Aorta (tissue), 5 donors: Measurements from ENCODE around the gene TSPAN19. TPM values are rescaled to one million over a fixed set of nuclear protein-coding genes. Genes with fewer than 3 reads are reported as not detected.

Source experiments
- ATAC-seq: fragments of 200-7000 bp; cut with Tn5 transposase; one replicate; pipeline ENCODE4 v1.9.1; 2022; ENCODE audit warnings: moderate library complexity; ENCODE audit not compliant: low FRiP score
- DNase-seq, 2 donors: peaks; one replicate each; pipeline ENCODE4 v3.0.0-alpha.2; 2020
- H3K27ac ChIP-seq, 2 donors: one replicate each; pipeline ENCODE4 v1.5.1; 2013; ENCODE audit warnings: low read length in 2 of 2, mild to moderate bottlenecking in 2 of 2, moderate library complexity in 2 of 2, control low read depth in 1 of 2, inconsistent platforms in 1 of 2, low read depth in 1 of 2
- H3K27me3 ChIP-seq, 2 donors: one replicate each; pipeline ENCODE4 v1.6.1; 2013; ENCODE audit warnings: control low read depth in 1 of 2, low read length in 1 of 2, mild to moderate bottlenecking in 1 of 2, moderate library complexity in 1 of 2; ENCODE audit not compliant: insufficient read depth in 2 of 2, control insufficient read depth in 1 of 2
- H3K36me3 ChIP-seq, 2 donors: one replicate each; pipeline ENCODE4 v1.6.1; 2013; ENCODE audit warnings: control low read depth in 1 of 2, low read length in 1 of 2, mild to moderate bottlenecking in 1 of 2; ENCODE audit not compliant: insufficient read depth in 2 of 2, control insufficient read depth in 1 of 2
- H3K4me1 ChIP-seq, 2 donors: one replicate each; pipeline ENCODE4 v1.6.1; 2013; ENCODE audit warnings: low read length in 2 of 2, control low read depth in 1 of 2, mild to moderate bottlenecking in 1 of 2, moderate library complexity in 1 of 2; ENCODE audit not compliant: insufficient read depth in 2 of 2, control insufficient read depth in 1 of 2
- H3K4me3 ChIP-seq, 2 donors: one replicate each; pipeline ENCODE4 v1.5.1; 2013; ENCODE audit warnings: low read length in 2 of 2, control low read depth in 1 of 2, mild to moderate bottlenecking in 1 of 2
- H3K9me3 ChIP-seq: one replicate; pipeline ENCODE4 v1.6.1; 2013; ENCODE audit warnings: mild to moderate bottlenecking, low read length; ENCODE audit not compliant: control insufficient read depth
- WGBS, 2 donors: extraction: QIAGEN DNeasy Blood & Tissue Kit; methylation state at CpG; one replicate each; pipeline ENCODE4 v1.1.7; 2013; 5-methylcytosine and 5-hydroxymethylcytosine counted together
- intact Hi-C, 2 donors: fragments of 100-400 bp; cut with DNase I; formaldehyde crosslinking; loops; one replicate each; pipeline versions ENCODE4 v1.14.2 to v1.15.0; 2022
- polyA plus RNA-seq, 2 donors: library from polyadenylated mRNA; stranded (reverse); fragments of 200-250 nt; gene quantifications; one replicate each; pipeline ENCODE4 v1.2.3, GENCODE V29; 2013
- total RNA-seq, 2 donors: library from RNA; stranded (reverse); fragmentation: NEBNext Ultra II Directional; extraction: Animal tissue kit (Norgen Biotek cat#: 25700); gene quantifications; one replicate each; pipeline ENCODE4 v1.2.1, GENCODE V29; 2021
- donor health status: healthy with polysubstance abuse.
- donor health status: Bipolar disorder and iron deficiency.
- donor health status: DM: no; HTN: no; CAD: no.
- donor health status: DM: no; HTN: no; CAD: no.
- donor health status: DM: yes; HTN: yes; CAD: no.

Gene TSPAN19
- total and polyA plus RNA-seq, 4 donors = not detected

DNA sequence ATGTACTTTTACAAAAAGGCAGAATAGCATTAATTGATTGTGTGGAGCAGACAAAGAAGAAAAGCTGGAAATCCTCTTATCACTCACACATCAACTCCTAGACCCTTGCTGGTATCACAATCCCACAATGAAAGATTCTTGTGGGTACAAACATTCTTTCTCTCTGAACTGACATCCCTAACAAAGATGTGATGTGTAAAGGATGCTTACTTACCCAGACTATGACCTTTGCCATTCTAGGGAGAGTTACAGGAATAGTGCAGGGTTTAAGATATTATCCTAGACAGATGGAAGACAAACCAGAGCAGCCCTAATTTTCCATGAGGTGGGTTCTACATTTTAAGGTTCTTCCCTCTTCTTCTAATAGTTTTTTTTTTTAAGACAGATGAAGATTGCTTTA is 63.1 kb downstream of the TSPAN19 start:
- Histone ChIP-seq H3K4me3 (no peak overlapping the region), H3K36me3 (no peaks in the 10 kb centered on the region), H3K27me3 (no peaks in the 10 kb centered on the region), H3K4me1 (no peaks in the 10 kb centered on the region), H3K9me3 (no peaks in the 10 kb centered on the region), H3K27ac (no peak overlapping the region)
- ATAC-seq (no peak), DNase-seq (no peak)
- intact Hi-C loops = no loop called here

DNA sequence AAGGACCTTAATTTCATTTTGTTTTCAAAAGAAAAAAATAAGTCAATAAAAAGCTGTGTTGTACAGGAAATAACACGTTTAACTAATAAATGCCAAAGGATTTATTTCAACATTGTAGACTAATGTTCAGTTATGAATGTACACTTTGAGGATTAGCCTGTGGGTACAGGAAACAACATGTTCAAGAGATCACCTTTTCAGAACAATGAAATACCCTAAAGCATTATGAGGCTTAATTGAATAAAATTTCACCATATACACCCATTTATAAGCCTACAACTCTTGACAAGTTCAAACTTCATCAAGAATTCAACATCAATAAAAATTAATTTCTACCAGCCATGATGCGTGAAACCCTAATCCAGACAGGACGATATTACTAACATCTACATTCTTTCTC is 66.9 kb downstream of the TSPAN19 start:
- ATAC-seq (no peak), DNase-seq (no peak)
- no peaks in the 10 kb centered on the region for H3K4me1 ChIP-seq
- no peaks in the 10 kb centered on the region for H3K9me3 ChIP-seq
- H3K27ac ChIP-seq = no peak overlapping the region
- no peaks in the 10 kb centered on the region for H3K36me3 ChIP-seq
- intact Hi-C loops = no loop called here
- no peaks in the 10 kb centered on the region for H3K27me3 ChIP-seq
- H3K4me3 ChIP-seq = no peak overlapping the region
- WGBS, 2 donors = 71 to 72% methylated on average over 3 of the region's 3 CpGs

Other genes starting within 250 kb of the TSPAN19 start
- under 1 TPM; 0.15 to 0.55 TPM for gene SLC6A15, start 123.5 kb downstream of the TSPAN19 start, total RNA-seq
- gene SLC6A15, start 123.5 kb downstream of the TSPAN19 start, polyA plus RNA-seq = not detected
- under 1 TPM; 0.19 to 0.99 TPM for gene LRRIQ1, start 74 bp upstream of the TSPAN19 start, total RNA-seq
- not detected for gene LRRIQ1, start 74 bp upstream of the TSPAN19 start, polyA plus RNA-seq
- not detected for gene ALX1, start 243.9 kb upstream of the TSPAN19 start, total RNA-seq
- gene ALX1, start 243.9 kb upstream of the TSPAN19 start, polyA plus RNA-seq = under 1 TPM in 1 of 2 donors, not detected in 1; 0.25 TPM